ENCODE data around the gene CLSTN1.

CLSTN1 gene

DNA sequence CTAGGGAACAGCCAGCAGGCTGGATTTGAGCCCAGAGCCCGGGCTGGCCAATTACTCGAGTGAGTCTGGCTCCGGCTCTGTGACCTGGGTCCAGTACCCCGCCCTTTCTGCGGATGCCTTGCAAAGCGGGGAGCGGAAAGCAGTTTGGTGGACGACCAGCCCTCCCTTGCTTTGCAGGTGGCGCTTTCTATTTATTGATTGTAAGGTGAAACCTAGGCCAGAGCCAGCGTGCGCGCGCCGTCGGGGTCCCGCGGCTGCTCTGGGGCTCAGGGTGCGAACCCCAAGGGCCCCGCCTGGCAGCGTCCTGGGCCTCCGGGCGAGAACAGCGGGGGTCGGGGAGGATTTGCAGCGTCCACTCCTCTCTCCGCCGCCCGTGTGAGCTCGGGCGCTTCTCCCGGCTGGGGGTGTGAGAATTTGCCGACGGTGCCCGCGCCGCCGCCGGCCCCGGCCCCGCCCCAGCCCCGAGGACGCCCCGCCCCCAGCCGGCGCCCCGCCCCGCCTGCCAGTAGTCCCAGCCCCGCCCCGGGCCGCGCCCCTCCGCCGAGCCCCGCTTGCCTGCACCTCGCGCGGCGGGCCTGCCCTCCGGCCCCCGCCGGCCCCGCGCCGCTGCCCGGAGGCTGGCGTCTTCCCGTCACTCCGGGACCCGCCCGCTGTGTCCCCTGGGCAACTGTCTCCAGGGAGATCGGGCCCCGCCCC is 134.6 kb downstream of the CLSTN1 start:
- peaks cover 53% of the 10 kb centered on the region for H3K27me3 ChIP-seq (ENCODE audit: control insufficient read depth, insufficient read depth, low read length, poor library complexity, severe bottlenecking)
- peaks cover 13% of the 10 kb centered on the region for H3K4me1 ChIP-seq (ENCODE audit: control insufficient read depth, insufficient read depth, low read length)
- 0 to 1% methylated on average over 72 of the region's 72 CpGs for WGBS, 2 experiments
- no peak overlapping the region for H3K27ac ChIP-seq (ENCODE audit: insufficient read depth, low read depth, low read length, poor library complexity, severe bottlenecking)
- peak overlapping the region; percentile 37 for H3K4me3 ChIP-seq (ENCODE audit: insufficient read depth, low read depth, low read length)
- H3K9me3 ChIP-seq (ENCODE audit: control insufficient read depth, low read length): no peaks in the 10 kb centered on the region
- H3K36me3 ChIP-seq (ENCODE audit: control insufficient read depth, insufficient read depth, low read length): no peaks in the 10 kb centered on the region

DNA sequence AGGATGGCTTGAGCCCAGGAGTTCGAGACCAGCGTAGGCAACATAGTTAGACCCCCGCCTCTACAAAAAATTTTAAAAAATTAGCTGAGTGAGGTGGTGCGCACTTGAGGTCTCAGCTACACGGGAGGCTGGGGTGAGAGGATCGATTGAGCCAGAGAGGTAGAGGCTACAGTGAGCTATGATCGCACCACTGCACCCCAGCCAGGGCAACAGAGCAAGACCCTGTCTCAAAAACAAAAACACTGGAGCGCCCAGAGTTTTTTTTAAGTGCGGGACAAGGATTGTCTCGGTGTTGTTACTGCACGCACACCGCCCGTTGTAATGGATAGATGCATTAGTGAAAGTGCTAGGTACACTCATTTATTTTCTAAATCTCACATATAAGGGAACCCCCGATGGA is 135.2 kb downstream of the CLSTN1 start:
- peak overlapping the region; percentile 37 for H3K4me3 ChIP-seq (ENCODE audit: insufficient read depth, low read depth, low read length)
- H3K4me1 ChIP-seq (ENCODE audit: control insufficient read depth, insufficient read depth, low read length): peaks cover 13% of the 10 kb centered on the region
- no peak overlapping the region for H3K27ac ChIP-seq (ENCODE audit: insufficient read depth, low read depth, low read length, poor library complexity, severe bottlenecking)
- H3K27me3 ChIP-seq (ENCODE audit: control insufficient read depth, insufficient read depth, low read length, poor library complexity, severe bottlenecking): peaks cover 53% of the 10 kb centered on the region
- H3K36me3 ChIP-seq (ENCODE audit: control insufficient read depth, insufficient read depth, low read length): no peaks in the 10 kb centered on the region
- WGBS, 2 experiments: 36 to 44% methylated on average over 13 to 14 of the region's 14 CpGs
- H3K9me3 ChIP-seq (ENCODE audit: control insufficient read depth, low read length): no peaks in the 10 kb centered on the region

DNA sequence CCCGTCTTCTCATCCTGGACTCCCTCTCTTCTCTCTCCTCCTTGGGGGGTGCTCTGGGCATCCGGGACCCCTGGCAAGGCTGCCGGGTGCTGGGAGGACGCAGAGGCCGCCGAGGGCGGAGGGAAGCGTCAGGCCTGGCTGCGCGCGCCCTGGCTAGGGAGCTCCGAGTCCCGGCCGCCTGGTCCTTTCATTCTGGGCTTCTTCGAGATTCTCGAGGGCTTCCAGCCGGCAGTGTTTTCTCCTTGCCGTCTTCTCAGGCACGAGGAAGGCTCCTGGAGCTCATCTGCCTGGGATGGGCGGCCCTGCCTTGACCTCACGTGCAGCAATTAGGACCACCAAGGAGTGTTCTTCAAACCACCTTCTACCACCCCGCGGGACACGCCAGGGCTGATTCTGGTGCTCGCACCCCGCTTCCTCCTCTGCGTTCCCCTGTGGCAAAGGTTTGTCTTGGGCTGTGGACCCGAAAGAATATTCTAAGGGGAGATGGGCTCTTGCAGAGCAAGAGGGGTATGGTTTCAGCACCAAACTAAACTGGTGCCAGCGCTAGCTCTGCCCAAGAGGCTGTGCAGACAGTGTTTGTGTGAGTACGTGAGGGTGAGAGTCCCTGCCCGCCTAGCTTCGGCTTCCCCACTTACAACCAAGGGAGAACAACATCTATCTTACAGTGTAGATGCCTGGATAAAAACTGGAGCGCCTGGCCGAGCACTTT is 135.7 kb downstream of the CLSTN1 start:
- Histone ChIP-seq H3K27me3 (ENCODE audit: control insufficient read depth, insufficient read depth, low read length, poor library complexity, severe bottlenecking) (peaks cover 53% of the 10 kb centered on the region), H3K4me1 (ENCODE audit: control insufficient read depth, insufficient read depth, low read length) (peaks cover 13% of the 10 kb centered on the region), H3K9me3 (ENCODE audit: control insufficient read depth, low read length) (no peaks in the 10 kb centered on the region), H3K4me3 (ENCODE audit: insufficient read depth, low read depth, low read length) (peak overlapping the region; percentile 44), H3K27ac (ENCODE audit: insufficient read depth, low read depth, low read length, poor library complexity, severe bottlenecking) (no peak overlapping the region), H3K36me3 (ENCODE audit: control insufficient read depth, insufficient read depth, low read length) (no peaks in the 10 kb centered on the region)
- 2 to 4% methylated on average over 34 of the region's 34 CpGs for WGBS, 2 experiments

DNA sequence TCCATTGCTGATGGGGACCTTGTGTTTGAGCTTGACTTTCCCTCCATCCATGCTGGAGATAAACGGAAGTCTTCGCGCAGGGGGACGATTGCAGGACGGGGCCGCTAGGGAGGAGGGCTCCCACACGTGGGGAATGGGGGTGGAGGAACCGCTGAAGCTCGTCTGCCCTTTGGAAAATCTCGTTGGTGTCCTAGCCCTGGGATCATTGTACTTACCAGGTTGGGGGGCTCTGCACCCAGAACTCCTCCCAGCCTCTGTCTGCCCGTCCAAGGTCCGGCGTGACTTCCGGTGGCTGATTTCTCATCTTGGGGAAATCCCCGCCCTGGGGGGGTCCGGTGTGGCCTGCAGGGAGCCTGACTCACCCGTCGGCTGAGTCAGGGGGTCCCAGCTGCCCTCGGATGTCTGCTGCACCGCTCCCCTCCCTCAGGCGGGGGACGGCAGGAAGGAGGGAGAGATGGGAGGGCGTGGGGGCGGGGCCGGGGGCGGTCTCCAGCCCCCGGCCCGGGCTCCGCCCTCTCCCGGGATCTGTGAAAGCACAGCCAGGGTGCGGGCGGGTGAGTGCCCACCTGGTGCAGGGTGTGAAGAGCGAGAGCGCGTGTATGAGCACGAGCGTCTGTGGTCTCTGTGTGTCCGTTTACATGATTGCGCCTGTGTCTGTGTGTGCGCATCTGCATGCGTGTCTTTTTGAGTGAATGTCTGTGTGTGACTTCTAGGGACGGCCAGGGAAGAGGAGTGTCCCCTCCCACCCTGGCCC is 136.5 kb downstream of the CLSTN1 start:
- WGBS, 2 experiments: 1% methylated on average over 42 of the region's 42 CpGs
- Histone ChIP-seq H3K4me3 (ENCODE audit: insufficient read depth, low read depth, low read length) (peak overlapping the region; percentile 44), H3K9me3 (ENCODE audit: control insufficient read depth, low read length) (no peaks in the 10 kb centered on the region), H3K36me3 (ENCODE audit: control insufficient read depth, insufficient read depth, low read length) (no peaks in the 10 kb centered on the region), H3K27me3 (ENCODE audit: control insufficient read depth, insufficient read depth, low read length, poor library complexity, severe bottlenecking) (peaks cover 53% of the 10 kb centered on the region), H3K27ac (ENCODE audit: insufficient read depth, low read depth, low read length, poor library complexity, severe bottlenecking) (no peak overlapping the region), H3K4me1 (ENCODE audit: control insufficient read depth, insufficient read depth, low read length) (peaks cover 13% of the 10 kb centered on the region)

DNA sequence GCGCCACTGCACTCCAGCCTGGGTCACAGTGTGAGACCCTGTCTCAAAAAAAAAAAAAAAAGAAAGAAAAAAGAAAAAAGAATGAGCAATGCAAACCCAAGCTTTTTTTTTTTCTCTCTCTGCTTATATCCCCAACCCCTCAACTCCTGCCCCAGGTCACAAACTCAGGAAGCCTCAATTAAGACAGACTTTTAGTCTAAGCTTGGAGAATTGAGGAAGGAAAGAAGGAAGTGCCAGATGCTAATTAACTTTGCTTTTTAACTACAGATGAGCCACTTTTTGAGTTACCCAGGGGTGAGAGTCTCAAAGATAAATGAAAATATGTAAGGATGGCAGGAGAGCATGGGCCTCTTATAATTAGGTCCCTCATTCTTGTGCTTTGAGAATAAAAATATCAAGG is 139.0 kb downstream of the CLSTN1 start:
- Histone ChIP-seq H3K27me3 (ENCODE audit: control insufficient read depth, insufficient read depth, low read length, poor library complexity, severe bottlenecking) (peaks cover 32% of the 10 kb centered on the region), H3K36me3 (ENCODE audit: control insufficient read depth, insufficient read depth, low read length) (no peaks in the 10 kb centered on the region), H3K4me1 (ENCODE audit: control insufficient read depth, insufficient read depth, low read length) (peaks cover 4% of the 10 kb centered on the region), H3K4me3 (ENCODE audit: insufficient read depth, low read depth, low read length) (no peak overlapping the region), H3K9me3 (ENCODE audit: control insufficient read depth, low read length) (no peaks in the 10 kb centered on the region), H3K27ac (ENCODE audit: insufficient read depth, low read depth, low read length, poor library complexity, severe bottlenecking) (no peak overlapping the region)
- 100% methylated on average over 1 of the region's 1 CpG for WGBS, 2 experiments

DNA sequence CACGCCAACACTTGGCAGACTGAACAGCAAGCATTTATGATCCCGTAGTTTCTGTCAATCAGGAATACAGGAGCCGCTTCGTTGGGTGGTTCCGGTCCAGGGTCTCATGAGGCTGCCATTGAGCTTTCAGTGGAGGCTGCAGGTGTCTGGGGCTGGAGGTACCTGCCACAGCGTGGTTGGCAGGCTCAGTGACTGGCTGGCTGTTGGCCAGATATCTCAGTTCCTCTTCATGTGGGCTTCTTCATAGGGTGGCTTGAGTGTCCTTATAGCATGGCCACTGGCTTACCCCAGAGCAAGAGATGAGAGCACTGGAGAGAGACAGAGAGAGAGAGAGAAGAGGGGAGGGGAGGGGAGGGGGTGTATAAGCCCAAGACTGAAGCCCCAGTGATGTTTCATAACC is 142.9 kb downstream of the CLSTN1 start:
- no peak overlapping the region for H3K4me3 ChIP-seq (ENCODE audit: insufficient read depth, low read depth, low read length)
- H3K27me3 ChIP-seq (ENCODE audit: control insufficient read depth, insufficient read depth, low read length, poor library complexity, severe bottlenecking): no peaks in the 10 kb centered on the region
- no peaks in the 10 kb centered on the region for H3K9me3 ChIP-seq (ENCODE audit: control insufficient read depth, low read length)
- no peaks in the 10 kb centered on the region for H3K4me1 ChIP-seq (ENCODE audit: control insufficient read depth, insufficient read depth, low read length)
- WGBS, 2 experiments: 93 to 95% methylated on average over 6 of the region's 6 CpGs
- H3K36me3 ChIP-seq (ENCODE audit: control insufficient read depth, insufficient read depth, low read length): no peaks in the 10 kb centered on the region
- H3K27ac ChIP-seq (ENCODE audit: insufficient read depth, low read depth, low read length, poor library complexity, severe bottlenecking): no peak overlapping the region

DNA sequence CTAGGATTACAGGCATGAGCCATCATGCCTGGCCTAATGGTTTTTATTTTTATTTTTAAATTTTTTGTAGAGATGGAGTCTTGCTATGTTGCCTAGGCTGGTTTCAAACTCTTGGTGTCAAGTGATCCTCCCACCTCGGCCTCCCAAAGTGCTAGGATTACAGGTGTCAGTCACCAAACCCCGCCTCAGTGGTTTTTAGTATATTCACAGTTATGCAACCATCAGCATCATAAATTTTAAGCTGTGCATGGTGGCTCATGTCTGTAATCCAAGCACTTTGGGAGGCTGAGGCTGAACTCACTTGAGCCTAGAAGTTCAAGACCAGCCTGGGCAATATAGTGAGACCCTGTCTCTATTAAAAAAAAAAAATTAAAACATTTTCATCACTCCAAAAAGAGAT is 143.7 kb downstream of the CLSTN1 start:
- no peaks in the 10 kb centered on the region for H3K9me3 ChIP-seq (ENCODE audit: control insufficient read depth, low read length)
- H3K27ac ChIP-seq (ENCODE audit: insufficient read depth, low read depth, low read length, poor library complexity, severe bottlenecking): no peak overlapping the region
- H3K36me3 ChIP-seq (ENCODE audit: control insufficient read depth, insufficient read depth, low read length): no peaks in the 10 kb centered on the region
- no peak overlapping the region for H3K4me3 ChIP-seq (ENCODE audit: insufficient read depth, low read depth, low read length)
- no peaks in the 10 kb centered on the region for H3K4me1 ChIP-seq (ENCODE audit: control insufficient read depth, insufficient read depth, low read length)
- H3K27me3 ChIP-seq (ENCODE audit: control insufficient read depth, insufficient read depth, low read length, poor library complexity, severe bottlenecking): no peaks in the 10 kb centered on the region
- 87 to 95% methylated on average over 2 of the region's 2 CpGs for WGBS, 2 experiments
